Fibroblast of villous mesenchyme (primary cell): ENCODE data around the gene CFAP100. TPM values are rescaled to one million over a fixed set of nuclear protein-coding genes. Genes with fewer than 3 reads are reported as not detected.

ENCODE experiments used
- DNase-seq: peaks from one replicate; pipeline ENCODE4 v3.0.0-alpha.2; 2010; ENCODE audit warnings: low read depth
- H3K4me3 ChIP-seq: 2 replicates; pipeline ENCODE4 v1.5.1; 2011; ENCODE audit warnings: low read depth, mild to moderate bottlenecking, low read length
- CTCF ChIP-seq: IDR thresholded peaks from 2 replicates; pipeline ENCODE4 v1.5.1; 2012; ENCODE audit warnings: low read depth, mild to moderate bottlenecking, low read length; ENCODE audit not compliant: insufficient read depth
- total RNA-seq: library from RNA; depleted of rRNA; stranded (reverse); fragments of >200 nt; gene quantifications from 2 replicates; pipeline ENCODE4 v1.2.3, GENCODE V29; 2012

CFAP100 gene
- total RNA-seq, 1 donor, result not detected

- TF ChIP-seq CTCF, result no peak
- no peak for DNase-seq
These were observed 24.1 kb upstream of the CFAP100 start for GRCh38 chr3:126370606-126371005.

GRCh38 chr3:126371096-126371705 lies 23.5 kb upstream of the CFAP100 start:
- DNase-seq, result no peak
- no peak overlapping the region for H3K4me3 ChIP-seq
- TF ChIP-seq CTCF, result no peak

More at GRCh38 chr3:126370606-126371005, 24.1 kb upstream of the CFAP100 start:
- H3K4me3 ChIP-seq, result no peak overlapping the region

GRCh38 chr3:126372413-126373145 lies 22.1 kb upstream of the CFAP100 start:
- H3K4me3 ChIP-seq, result no peak overlapping the region
- TF ChIP-seq CTCF, result no peak
- DNase-seq, result no peak

GRCh38 chr3:126373146-126373613 lies 21.5 kb upstream of the CFAP100 start:
- no peak overlapping the region for H3K4me3 ChIP-seq
- TF ChIP-seq CTCF, result no peak
- DNase-seq, result no peak

- peak; percentile 12 for DNase-seq
- no peak overlapping the region for H3K4me3 ChIP-seq
- TF ChIP-seq CTCF, result no peak
These were observed 20.8 kb upstream of the CFAP100 start for GRCh38 chr3:126373682-126374601.

GRCh38 chr3:126375835-126376331 lies 18.8 kb upstream of the CFAP100 start:
- no peak for DNase-seq
- H3K4me3 ChIP-seq, result no peak overlapping the region
- TF ChIP-seq CTCF, result no peak
